Cerebellar cortex (tissue), 1 donor: ENCODE data around the gene PIP4K2A.
"Not testable (repeated sequence)": the region's sequence is repeated elsewhere in the genome, so short reads cannot be mapped to it uniquely, and the experiment has no call there.

ENCODE experiments used
- DNase-seq: peaks from one replicate; pipeline ENCODE4 v3.0.0-alpha.2; 2015; ENCODE audit warnings: low spot score

The PIP4K2A gene

DNA sequence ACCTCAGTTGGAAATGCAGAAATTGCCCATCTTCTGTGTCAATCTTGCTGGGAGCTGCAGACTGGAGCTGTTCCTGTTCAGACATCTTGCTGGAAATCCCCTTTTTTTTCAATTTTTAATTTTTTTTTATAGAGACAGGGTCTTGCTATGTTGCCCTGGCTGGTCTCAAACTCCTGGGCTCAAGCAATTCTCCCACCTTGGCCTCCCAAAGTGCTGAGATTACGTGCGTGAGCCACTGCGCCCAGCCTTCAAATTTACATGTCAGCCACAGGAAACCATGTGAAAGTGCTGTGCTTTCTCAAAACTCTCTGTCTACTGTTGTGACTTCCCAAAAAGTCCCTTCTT is 200.0 kb downstream of the PIP4K2A start:
- not testable (repeated sequence) for DNase-seq

DNA sequence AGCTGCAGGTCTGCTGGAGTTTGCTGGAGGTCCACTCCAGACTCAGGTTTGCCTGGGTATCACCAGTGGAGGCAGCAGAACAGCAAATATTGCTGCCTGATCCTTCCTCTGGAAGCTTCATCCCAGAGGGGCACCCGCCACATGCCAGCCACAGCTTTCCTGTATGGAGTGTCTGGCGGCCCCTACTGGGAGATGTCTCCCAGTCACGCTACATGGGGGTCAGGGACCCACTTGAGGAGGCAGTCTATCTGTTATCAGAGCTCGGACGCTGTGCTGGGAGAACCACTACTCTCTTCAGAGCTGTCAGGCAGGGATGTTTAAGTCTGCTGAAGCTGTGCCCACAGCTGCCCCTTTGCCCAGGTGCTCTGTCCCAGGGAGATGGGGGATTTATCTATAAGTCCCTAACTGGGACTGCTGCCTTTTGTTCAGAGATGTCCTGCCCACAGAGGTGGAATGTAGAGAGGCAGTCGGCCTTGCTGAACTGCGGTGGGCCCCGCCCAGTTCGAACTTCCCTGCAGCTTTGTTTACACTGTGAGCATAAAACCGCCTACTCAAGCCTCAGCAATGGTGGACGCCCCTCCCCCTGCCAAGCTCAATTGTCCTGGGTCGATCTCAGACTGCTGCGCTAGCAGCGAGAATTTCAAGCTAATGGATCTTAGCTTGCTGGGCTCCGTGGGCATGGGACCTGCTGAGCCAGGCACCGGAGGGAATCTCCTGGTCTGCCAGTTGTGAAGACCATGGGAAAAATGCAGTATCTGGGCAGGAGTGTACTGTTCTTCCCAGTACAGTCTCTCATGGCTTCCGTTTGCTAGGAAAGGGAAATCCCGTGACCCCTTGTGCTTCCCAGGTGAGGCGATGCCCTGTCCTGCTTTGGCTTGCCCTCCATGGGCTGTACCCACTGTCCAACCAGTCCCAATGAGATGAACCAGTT is 200.6 kb downstream of the PIP4K2A start:
- DNase-seq: not testable (repeated sequence)

DNA sequence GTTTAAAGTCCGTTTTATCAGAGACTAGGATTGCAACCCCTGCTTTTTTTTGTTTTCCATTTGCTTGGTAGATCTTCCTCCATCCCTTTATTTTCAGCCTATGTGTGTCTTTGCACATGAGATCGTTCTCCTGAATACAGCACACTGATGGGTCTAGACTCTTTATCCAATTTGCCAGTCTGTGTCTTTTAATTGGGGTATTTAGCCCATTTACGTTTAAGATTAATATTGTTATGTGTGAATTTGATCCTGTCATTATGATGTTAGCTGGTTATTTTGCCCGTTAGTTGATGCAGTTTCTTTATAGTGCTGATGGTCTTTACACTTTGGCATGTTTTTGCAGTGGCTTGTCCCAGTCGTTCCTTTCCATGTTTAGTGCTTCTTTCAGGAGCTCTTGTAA is 202.4 kb downstream of the PIP4K2A start:
- not testable (repeated sequence) for DNase-seq

DNA sequence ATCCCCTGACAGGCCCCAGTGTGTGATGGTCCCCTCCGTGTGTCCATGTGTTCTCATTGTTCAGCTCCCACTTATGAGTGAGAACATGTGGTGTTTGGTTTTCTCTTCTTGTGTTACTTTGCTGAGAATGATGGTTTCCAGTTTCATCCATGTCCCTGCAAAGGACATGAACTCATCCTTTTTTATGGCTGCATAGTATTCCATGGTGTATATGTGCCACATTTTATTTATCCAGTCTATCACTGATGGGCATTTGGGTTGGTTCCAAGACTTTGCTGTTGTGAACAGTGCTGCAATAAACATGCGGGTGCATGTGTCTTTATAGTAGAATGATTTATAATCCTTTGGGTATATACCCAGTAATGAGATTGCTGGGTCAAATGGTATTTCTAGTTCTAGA is 206.2 kb downstream of the PIP4K2A start:
- DNase-seq: not testable (repeated sequence)

DNA sequence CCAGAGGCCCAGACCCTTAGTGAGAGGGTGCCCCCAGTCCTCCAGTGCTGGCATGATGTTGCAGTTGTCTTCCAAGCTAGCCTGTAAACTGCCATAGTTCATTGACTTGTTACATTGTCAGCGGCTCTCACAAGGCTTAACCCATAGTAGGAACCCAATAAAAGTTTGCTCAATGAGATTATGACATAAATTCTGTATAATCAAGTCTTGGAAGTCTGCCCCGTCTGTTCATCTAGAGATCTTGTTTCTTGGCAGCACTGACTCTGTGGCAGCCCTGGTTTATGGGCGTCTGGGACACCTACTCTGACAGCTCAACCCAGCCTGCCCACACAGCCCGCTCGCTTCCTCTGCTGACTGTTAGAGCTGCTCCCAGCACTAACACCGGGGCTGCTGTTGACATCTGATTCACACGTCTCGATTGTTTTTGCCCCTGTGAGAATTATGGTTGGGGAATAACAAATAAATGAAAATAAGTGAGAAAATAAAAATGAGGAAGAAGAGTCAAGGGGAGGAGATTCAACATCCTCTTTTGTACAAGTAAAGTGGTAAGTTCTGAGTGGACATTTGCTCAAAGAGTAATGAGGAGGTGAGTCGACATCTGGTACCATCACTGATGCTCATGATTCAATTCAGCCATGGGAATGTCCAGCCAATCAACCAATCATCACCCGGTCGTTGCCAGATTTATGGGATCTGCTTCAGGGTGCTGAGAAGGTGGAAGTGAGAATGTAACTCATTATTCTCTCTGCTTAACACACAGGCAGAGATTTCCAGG is 208.3 kb downstream of the PIP4K2A start:
- no peak for DNase-seq

DNA sequence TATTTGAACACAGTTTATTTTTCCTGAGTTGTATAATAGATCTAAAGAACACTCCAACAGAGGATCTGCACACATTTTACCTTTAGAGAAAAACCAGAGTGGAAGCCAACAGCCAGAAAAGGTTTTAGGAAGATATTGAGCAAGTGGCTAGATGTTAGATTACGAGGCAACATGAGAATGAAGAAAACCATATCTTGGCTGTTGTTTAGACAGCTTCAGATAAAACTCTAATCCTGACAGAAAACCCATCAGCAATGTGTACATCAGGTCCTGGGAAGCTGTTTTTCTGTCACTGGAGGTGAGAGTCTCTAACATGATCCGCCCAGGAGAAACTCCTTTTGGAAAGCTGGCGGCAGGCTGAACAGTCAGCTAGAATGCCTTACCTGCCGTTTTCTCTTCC is 209.6 kb downstream of the PIP4K2A start:
- no peak for DNase-seq

- DNase-seq: no peak
Measured at GRCh38 chr10:22503315-22504088, 210.9 kb downstream of the PIP4K2A start.

GRCh38 chr10:22501863-22502262 is 212.5 kb downstream of the PIP4K2A start:
- no peak for DNase-seq

DNA sequence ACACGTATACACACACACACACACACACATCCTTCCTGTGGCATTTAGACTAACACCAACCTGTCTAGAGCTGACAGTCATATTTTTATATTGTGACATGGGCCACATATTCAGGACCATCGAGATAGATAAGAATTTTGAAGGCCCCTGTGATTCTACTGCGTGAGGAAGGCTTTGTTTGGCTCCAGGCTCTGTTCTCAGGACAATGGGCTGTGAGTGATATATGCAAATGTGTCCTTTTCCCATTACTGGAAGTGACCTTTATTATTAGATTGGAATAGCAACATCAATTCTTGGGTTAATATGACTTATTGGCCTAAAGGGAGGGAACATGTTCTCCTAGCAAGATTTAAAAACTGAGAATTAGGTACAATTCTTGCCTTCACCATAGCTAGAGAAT is 213.0 kb downstream of the PIP4K2A start:
- DNase-seq: no peak

DNA sequence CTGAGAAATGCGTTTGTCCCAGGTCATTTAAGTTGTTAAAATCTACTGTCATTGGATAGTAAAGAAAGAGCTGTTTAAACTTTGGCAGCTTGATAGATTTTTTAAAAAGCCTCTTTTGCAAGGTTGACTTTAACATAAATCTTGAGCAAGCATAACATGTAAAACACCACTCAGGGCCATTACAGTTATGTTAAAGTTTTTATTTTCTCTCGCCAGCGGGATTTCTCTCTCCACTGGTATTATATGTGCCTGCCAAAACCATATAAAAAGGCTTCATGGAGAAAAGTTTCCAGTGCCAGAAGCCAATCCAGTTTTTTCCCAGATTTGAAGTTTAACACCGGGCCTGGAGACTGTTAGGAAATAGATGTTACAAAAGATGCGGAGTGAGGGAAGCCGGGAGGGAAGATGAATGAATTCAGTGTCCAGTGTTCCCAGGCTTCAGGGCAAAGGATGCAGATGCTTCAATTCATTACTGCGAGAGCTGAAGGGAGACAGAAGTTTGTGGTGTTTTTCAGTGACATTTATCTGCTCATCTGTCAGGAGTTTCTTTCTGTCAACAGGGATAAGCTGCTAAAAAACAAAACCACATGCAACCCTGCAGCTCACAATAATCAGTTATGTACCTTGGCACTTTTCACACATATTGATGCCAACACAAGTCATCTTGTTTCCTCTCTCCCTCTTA is 213.6 kb downstream of the PIP4K2A start:
- no peak for DNase-seq

GRCh38 chr10:22499973-22500372 is 214.4 kb downstream of the PIP4K2A start:
- not testable (repeated sequence) for DNase-seq

DNA sequence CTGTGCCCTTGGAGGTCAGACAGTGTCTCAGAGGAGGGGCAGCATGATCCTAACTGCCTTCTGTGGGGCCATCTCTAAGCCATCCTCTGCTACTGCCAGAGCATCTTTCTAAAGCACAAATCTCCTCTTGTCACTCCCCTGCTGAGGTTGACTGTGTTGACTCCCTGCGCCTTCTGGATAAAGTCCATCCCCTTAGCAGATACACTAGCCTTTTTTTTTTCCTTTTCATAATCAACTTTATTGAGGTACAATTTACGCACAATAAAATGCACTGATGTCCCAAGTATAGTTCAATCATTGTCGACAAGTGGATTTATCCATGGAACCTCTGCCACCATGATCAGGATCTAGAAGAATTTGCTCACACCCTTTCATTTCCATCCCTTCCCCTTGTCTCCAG is 219.0 kb downstream of the PIP4K2A start:
- DNase-seq: no peak

- DNase-seq: no peak
Measured at GRCh38 chr10:22494007-22494406, 220.4 kb downstream of the PIP4K2A start.

DNA sequence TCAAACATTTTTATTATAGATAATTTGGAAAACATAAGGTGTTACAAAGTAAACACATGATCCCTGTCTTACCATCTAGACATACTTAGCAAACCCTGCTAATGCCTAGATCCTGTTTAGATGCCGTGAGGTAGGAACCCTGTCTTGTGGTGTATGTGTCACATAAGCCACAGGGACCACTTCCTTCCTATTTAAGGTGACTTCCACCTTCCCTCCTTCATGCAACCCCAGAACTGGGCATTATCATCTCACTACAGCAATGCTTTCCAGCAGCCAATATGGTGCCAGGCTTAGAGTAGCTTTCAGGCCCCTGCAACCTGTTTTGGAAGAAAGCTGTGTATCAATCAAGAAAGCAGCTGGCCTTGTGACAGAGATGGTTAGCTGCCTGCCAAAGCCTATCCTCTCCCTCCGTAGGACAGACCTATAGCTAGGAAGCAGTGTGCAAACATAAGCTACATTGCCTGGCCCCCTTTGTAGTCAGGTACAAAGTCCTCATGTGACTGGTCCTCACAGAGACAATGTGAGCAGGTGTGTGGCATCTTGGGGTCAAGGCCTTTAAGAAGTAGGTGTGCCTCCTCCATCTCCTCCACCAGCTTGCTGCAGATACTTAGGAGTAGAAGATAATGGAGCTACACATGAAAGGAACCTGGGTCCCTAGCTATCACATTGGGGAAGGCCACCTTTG is 222.3 kb downstream of the PIP4K2A start:
- DNase-seq: no peak

GRCh38 chr10:22491480-22491879 is 222.9 kb downstream of the PIP4K2A start:
- no peak for DNase-seq

DNA sequence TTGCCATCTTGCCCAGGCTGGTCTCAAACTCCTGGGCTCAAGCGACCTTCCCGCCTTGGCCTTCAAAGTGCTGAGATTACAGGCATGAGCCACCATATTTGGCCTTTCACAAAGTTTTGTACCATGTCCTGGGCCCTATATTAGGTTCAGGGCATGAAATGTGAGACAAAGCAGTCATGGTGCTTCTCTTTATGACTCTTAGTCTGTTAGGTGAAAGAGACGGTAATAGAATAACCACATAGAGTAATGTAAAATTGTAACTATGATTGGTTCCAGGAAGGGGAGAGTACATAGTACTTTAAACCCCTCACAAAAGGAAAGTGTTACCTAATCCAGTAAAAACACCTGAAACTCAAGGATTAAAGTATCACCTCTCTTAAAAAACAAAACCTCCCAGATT is 224.4 kb downstream of the PIP4K2A start:
- no peak for DNase-seq

- no peak for DNase-seq
Measured at GRCh38 chr10:22489467-22489866, 224.9 kb downstream of the PIP4K2A start.

- DNase-seq: no peak
Measured at GRCh38 chr10:22486431-22486830, 227.9 kb downstream of the PIP4K2A start.
